GM10266 (cell line): Measurements from ENCODE around the gene SBNO2.

ENCODE experiments used
- DNase-seq: peaks from one replicate; pipeline ENCODE4 v3.0.0; 2012; ENCODE audit errors: extremely low spot score
- CTCF ChIP-seq: IDR thresholded peaks from 2 replicates; pipeline ENCODE4 v1.5.1; 2012; ENCODE audit warnings: mild to moderate bottlenecking, low read depth; ENCODE audit not compliant: control insufficient read depth, insufficient read depth; ENCODE audit errors: missing control alignments

The SBNO2 gene

GRCh38 chr19:1220477-1220930 lies 46.4 kb upstream of the SBNO2 start:
- DNase-seq = no peak
- no peak for TF ChIP-seq CTCF

GRCh38 chr19:1219786-1220476 lies 45.9 kb upstream of the SBNO2 start:
- DNase-seq = no peak
- no peak for TF ChIP-seq CTCF

DNA sequence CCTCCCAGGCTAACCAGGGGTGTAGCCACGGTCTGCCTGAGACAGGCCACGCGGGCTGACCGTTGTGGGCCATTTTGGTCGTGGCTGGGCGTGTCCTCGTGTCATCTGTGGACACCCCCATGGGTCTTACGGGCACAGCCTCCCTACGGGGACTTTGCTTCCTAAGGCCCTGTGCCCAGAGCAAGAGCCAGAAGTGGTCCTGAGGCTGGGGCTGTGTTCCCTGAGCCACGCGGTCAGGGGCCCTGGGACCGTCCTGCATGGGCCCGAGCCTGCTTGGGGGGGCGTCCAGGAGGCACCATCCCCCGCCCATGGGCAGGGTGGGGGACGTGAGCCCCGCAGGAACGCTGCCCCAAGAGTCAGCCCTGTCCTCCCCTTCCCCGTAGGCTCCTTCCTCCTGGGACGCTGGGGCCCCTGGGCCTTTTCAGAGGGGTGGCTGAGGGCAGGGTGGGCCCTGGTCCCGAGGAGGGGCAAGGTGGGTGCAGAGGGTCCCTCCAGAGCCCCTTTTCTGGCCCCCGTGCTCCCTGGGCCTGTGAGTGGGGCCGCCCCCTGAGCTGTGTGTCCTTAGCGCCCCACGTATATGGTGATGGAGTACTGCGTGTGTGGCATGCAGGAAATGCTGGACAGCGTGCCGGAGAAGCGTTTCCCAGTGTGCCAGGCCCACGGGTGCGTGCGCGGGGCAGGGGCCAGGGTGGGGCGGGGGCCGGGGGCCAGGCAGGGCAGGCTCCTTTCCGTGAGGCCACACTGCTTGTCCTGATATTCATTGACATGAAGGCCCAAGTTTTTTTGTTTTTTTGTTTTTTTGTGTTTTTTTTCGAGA lies 44.9 kb upstream of the SBNO2 start:
- no peak for DNase-seq
- TF ChIP-seq CTCF = no peak

DNA sequence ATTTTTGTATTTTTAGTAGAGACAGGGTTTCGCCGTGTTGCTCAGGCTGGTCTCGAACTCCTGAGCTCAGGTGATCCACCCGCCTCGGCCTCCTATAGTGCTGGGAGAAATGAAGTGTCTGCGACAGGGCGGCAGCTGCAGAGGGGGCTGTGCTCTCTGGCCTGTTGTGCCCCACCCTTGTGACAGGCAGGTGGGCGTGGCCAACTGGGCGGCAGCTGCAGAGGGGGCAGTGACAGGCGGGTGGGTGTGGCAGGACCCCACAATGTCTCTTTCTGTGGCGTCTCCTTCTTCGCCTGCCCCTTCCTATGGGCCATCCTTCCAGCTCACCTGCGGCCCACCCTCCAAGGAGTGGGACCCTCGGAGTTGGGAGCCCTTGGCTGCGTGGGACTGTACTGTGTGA lies 43.3 kb upstream of the SBNO2 start:
- no peak for TF ChIP-seq CTCF
- DNase-seq = no peak

GRCh38 chr19:1216756-1217155 lies 42.7 kb upstream of the SBNO2 start:
- no peak for TF ChIP-seq CTCF
- no peak for DNase-seq

DNA sequence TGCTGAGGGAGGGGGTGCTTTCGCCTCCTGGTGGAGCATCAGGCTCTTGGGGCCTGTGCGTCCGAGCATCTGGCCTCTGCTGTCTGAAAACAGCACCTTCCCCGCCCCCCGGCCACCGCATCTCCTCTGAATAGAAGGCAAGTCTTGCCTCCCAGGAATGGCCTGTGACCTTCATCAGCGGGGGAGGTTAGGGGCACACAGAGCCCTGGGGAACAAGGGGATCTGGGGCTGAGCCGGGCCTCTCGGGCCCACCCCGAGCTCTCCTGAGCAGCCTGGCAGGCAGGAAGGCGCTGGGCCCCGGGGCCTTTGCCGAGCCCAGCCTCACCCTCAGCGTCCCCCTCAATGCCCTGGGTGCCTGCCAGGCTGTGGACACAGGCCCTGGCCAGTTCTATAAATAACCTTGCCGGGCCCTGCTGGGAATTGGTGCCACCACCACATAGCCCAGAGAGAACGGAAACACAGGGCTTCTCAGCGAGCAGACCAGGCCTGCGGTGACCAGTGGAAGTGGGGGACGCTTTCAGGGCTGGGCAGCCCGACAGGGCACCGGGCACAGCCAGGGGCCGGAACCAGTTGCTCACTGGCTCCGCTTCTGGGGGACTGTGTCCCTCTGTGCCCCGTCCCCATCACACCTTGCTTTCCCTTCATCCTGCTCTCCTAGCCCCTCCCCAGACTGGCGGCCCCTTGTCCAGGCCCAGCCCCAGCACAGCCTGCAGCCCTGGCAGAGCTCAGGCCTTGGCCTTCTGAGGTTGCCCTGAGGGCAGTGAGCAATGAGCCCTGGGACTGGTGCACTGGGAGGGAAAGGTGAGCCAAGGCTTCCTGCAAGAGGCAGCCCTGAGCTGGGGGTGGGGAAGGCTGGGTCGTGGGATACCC lies 41.0 kb upstream of the SBNO2 start:
- no peak for DNase-seq
- TF ChIP-seq CTCF = no peak
